HG02840 (cell line): ENCODE measurements around the gene SF3A1.

Experiments used
- ATAC-seq: cut with Tn5 transposase; IDR thresholded peaks from one replicate; pipeline ENCODE4 v1.9.1; 2021; ENCODE audit warnings: mild to moderate bottlenecking, moderate library complexity, moderate number of reproducible peaks; ENCODE audit not compliant: unreplicated experiment, low FRiP score

SF3A1 gene

DNA sequence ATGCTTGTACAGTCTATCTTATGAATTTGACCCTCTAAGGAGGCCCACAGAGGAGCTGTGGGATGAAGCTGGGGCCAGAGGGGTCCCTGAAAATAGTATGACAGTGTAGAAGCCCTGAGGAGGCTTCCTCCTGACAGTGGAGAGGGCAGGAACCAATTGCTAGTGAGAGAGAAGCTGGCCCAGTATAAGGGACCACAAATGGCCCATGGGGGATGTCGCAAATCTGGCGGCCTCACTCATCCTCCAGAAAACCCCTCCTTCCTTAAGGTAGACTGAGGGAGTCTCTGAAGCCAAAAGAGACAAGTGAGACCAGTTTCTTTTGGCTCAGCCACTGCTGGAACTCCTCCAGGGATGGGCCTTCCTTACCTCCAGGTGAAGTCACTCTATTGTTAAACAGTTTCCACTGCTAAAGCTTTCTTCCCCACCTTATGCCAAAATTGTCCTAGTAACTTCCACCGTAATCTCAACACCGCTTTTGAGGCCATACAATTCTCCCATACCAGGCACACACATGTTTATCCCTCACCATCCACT is 49.6 kb downstream of the SF3A1 start:
- ATAC-seq = no peak

DNA sequence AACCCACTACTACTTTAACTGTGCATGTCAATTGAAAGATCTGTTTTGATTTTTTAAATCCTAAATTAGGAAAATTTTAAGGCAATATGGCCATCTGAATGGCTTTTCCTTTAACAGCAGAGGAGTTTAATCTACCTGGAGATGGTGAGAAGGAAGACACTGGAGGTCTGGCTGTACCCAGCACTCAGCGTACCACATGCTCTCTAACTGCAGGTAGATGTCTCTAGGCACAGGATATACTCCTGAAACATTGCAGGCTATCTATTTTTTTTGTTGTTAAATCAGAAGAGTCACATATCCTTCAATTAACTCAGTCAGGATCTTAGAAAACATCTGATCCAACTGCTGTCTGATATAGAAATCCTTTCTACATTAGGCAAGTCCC is 50.1 kb downstream of the SF3A1 start:
- ATAC-seq = no peak

DNA sequence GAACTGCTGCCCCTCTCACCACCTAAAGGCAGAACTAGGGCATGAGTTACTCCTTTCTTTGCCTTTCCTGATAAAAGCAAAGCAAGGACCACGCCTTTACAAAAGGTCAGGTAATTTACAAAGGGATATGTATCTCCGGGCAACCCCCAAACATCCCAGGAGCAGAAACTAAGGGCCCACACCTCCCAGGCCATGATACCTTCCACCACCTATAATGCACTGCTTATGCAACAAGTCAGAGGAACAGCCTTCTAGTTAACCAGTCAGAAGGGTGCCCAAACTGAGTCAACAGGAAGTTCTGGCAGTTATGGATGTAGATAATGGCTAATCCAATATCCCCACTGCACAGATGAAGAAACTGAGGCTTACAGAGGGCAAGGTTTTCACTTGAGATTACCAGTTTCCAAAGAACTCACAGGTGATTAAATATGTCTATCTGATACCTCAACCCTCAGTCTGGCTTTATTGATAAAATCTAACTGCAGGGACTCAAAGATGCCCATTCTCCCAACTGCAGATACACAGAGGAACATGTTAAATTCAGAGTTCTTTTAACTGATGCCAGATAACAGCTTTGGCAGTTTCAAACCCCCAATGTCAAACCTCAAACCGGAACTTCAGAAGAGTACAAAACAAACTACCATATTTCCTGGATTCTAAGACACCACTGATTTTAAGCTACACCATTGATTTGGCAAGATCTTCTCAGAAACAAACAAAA is 50.6 kb downstream of the SF3A1 start:
- ATAC-seq = no peak

DNA sequence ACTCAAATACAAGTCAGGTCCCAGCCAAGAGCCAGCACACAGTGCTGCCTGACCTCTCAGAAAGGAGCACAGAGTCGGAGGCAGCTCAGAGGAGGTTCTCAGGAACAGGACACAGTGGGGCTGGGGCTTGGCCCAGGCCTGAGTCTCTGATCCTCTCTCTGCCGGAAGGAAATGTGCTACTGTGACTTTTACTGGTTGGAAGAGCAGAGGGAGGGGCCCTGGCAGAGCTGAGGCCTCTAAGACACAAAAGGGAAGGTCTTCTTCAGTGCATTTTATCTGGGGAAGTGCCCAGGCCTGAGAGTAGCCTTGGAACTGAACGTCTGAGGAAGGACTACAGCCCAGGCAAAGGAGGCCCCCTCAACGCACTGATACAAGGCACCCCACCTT is 51.2 kb downstream of the SF3A1 start:
- ATAC-seq = no peak

DNA sequence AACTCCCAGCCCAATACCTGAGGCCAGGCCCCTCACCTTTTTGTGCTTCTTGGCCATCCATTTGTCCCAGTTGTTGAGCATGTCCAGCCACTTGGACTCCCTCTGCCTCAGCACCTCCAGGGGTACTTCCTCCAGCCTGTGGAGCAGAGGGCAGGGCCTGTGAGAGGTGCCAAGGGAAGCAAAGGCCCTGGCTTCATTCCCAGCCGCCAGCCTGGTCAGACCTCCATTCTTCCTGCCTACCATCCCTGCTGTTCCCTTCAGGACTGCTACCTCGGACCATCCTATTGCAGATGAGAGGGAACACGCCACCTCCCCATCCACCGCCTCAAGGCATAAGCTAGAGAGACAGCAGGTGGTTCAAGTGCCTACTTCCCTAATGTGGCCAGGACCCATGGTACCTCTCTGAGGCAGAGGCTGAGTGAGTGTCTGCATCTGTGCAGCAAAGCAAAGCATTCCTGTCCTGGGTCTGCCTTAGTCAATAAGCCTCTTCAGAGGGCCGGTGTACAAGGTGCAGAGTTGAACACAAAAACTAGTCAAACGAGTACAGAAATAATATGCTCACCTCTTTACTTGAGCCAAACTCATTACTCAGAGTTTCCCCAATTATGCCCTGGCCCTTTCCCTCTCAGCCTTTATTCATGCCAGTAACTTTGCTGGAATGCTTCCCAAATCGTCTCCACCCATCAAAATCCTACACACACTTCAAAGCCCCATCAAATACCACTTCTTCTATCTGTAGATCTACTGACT is 52.0 kb downstream of the SF3A1 start:
- ATAC-seq = no peak

DNA sequence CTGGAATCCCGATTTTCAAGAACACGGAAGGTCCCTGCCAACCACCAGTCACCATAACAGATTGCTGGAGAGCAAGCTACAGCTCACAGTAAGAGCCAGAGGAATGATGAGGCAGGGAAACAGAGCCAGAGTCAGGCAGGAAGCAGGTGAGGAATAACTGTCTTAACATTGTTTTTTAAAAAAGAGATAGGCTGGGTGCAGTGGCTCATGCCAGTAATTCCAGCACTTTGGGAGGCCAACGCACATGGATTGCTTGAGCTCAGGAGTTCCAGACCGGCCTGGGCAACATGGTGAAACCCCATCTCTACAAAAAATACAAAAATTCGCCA is 53.9 kb downstream of the SF3A1 start:
- ATAC-seq = no peak

DNA sequence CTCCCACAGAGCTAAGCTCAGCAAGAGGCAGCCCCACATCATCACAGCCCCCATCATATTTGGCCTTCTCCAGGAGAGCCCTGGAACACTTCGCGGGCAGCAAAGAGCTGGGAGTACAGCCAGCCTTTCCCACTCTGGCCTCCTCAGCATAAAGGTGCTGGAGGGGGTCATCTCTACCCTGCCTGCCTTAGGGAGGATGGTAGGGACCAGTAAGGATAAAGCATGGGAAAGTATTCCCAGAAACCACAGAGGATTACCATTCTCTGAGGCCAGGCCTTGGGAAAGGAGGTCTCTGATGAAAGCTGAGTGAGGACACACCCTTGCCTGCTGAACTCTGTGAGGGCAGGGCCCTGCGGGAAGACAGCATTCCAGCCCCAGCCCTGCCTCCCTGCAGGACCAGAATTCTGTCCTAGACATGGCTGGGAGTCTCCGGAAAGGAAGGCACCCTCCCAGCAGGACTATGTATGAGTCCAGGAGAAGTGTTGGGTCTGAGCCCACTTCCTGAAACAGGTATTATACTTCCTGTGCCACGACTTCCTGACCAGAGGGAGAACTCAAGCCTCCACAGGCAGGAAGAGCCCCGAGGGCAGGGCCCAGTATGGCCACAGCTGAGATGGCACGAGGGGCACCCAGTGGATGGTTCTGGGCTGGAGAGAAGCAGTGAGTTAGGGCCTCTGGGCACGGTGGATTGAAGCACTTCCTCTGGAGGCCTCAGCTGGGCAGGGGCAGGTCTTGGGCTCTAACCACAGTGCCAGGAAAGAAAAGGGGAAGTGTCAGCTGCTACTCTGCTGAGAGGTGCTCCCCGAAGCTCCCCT is 54.5 kb downstream of the SF3A1 start:
- ATAC-seq = no peak

DNA sequence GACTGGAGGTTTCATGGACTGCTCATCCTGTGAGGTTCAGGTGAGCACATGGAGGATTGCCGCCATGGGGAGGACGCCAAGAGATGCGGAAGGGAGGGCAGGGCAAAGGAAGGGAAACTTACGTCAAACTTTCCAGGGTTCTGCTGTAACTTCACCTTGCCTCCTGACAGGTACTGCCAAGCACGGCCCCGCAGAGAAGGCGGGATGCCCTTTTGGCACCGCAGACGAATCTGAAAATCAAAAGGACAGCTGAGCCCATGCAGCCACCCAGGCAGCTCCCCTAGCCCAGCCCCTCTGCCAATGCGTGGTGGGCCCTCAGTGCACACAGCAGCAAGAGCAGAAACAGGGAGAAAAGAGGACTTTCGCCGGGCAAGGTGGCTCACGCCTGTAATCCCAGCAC is 57.4 kb downstream of the SF3A1 start:
- no peak for ATAC-seq

DNA sequence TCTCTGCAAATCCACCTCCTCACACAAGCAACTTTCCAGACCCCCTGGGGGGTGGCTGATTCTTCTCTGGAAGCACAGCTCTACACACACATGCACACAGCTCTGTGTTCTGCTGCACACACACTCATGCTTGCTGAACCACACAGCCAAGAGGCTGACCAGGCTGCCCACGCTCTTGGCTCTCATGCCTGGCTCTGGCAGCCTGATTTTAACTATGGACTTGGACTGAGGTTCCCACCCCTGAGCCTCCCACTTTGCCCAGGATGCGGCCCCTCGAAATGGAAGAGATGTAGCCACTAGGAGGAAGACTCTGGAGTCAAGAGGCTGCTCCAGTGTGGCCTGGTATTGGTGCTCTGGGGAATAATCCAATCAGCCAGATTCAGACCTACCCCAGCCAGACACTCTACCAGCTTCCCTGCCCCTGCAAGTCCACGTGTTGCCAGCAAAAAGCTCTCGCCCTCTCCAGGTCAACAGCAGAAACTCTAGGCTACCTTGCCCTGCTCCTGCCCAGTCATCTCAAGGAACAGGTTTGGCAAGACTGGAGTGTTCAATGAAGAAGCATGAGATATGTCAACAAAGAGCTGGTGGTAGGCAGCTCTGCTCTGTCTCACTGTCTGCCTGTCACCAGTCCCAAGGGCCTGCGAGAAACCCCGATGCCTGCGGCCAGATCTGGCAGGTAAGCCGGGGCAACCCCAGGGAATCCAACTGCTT is 58.5 kb downstream of the SF3A1 start:
- ATAC-seq = no peak

DNA sequence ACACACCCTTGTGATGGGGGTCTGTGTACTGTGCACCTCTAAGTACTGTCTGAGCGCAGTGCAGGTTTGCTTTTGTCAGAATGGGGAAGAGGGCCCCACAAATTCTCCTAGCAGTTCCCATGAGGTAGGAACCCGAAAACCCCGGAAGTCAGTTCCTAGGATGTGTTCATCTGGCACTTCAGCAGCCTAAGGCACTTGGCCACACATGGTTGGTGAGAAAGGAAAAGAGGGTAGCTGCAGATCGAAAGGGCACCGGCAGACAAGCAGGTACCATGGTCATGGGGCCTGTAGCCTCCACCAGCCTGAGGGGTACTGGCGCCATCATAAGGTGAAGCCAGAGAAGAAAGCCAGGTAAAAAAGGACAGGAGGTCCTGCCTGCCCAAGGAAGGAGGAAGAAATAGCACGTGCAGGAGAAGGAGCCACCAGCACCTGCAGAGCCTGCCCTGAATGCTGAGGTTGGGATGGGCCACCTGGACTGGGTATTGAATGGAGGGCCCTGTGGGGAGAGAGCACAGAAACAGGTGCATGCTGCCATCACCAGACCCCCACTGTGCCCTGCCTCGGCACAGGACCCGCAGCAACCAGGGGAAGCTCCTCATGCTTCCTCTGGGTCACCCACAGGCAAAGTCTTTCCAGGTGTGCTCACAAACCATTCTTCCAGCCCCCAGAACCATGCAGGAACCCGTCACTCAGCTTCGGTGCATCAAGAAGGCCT is 59.3 kb downstream of the SF3A1 start:
- ATAC-seq = no peak

DNA sequence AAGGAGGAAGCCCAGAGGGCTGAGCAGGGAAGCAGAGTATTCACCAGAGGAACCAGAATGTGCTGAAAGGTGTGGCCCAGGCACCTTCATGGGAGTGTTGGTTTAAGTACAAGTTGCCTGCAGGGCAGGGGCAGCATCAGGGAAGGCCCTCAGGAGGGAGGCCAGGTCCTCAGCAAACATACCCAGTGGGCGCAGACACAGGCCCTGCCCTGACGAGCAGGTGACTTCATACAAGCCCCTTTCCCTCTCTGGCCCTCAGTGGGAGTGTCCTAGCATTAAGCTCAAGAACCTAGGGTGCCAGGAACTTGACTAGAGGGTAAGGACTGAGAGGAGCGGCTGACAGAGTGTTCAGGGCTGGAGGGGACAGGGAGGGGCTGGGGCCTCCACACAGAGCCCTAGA is 59.9 kb downstream of the SF3A1 start:
- ATAC-seq = no peak

DNA sequence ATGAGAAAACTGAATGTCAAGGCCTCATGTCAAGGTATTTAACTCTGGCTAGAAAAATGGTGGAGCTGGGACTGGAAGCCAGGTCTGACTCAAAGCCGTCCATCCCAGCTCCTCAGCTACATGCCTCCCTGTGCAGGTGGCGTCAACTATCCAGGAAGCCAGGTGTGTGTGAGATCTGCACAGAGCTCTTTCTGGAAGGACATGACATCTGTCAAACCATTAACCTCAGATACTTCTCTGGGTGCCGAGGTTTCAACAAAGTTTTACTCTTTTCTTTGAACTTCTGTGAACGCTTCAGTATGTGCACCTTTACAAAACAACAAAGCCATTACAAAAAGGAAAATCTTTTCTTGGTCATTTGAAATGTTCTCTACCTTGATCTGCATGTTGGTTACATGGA is 60.4 kb downstream of the SF3A1 start:
- no peak for ATAC-seq

DNA sequence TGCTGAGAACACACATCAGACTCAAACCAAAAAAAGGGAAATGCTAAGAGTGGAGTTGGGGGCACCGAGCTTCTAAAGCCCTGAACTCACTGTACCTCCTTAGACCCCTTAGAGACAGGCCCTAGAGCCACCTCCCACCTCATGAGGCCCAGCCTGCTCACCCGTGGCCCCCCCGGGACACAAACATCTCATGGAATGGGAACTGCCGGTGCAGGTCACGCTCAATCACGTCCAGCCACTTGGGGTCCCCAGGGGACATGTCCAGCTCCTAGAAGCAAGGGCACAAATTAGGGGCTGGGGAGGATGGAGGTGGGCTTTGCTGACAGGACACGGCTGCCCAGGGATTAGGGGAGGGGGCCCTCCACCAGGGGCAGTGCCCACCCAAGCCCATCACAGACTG is 61.1 kb downstream of the SF3A1 start:
- no peak for ATAC-seq

DNA sequence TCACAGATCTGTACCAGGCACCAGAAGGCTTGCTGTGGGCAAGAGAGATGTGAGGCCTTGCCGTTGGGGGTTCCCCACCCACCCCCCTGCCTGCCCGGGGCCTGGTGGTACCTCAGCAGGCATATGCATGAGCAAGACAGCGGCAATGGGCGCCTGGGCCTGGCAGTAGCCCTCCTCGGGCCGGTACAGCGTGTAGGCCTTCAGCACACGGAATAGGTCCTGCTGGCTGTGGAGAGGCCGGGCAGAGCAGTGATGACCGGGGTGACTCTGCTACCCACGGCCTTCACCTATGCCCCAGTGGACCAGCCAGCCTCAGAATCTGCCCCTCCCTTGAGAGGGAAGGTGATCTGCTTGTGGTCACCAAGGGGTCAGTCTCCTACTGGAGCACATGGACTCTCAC is 61.9 kb downstream of the SF3A1 start:
- no peak for ATAC-seq

DNA sequence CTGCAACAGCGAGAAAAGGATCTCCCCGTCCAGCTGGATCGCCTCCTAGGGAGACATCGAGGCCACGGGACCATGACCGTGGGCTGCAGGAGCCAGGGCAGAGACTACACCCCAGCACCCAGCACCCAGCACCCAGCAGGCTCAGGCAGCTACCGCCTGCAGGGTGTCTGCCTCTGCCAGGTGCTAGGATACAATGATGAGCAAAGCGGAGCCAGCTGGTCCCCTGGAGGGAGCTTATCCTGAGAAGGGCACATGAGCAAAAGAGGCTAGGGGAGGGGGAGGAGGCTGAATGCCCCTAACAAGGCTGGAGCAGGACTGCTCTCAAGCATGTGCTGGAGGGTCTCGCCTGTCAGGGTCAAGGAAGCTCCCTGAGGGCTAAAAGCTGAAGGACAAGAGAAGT is 62.6 kb downstream of the SF3A1 start:
- no peak for ATAC-seq

DNA sequence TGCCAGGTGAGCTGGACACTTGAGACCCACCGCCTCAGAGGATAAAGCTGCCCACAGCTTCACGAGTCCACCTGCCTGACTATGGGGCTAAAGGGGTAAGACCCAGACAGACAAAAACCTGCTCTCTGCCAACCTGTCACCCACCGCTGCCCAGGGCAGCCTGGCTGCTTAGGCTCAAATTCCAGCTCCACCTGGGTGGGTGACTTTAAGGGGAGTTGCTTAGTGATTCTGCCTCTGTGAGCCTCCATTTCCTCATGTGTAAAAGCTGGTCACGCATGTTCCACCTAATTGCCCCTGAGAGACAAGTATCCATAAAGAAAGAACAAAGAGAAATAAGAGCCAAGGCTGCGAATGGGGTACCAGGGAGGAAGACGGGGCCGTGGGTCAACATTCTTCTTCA is 63.7 kb downstream of the SF3A1 start:
- no peak for ATAC-seq

DNA sequence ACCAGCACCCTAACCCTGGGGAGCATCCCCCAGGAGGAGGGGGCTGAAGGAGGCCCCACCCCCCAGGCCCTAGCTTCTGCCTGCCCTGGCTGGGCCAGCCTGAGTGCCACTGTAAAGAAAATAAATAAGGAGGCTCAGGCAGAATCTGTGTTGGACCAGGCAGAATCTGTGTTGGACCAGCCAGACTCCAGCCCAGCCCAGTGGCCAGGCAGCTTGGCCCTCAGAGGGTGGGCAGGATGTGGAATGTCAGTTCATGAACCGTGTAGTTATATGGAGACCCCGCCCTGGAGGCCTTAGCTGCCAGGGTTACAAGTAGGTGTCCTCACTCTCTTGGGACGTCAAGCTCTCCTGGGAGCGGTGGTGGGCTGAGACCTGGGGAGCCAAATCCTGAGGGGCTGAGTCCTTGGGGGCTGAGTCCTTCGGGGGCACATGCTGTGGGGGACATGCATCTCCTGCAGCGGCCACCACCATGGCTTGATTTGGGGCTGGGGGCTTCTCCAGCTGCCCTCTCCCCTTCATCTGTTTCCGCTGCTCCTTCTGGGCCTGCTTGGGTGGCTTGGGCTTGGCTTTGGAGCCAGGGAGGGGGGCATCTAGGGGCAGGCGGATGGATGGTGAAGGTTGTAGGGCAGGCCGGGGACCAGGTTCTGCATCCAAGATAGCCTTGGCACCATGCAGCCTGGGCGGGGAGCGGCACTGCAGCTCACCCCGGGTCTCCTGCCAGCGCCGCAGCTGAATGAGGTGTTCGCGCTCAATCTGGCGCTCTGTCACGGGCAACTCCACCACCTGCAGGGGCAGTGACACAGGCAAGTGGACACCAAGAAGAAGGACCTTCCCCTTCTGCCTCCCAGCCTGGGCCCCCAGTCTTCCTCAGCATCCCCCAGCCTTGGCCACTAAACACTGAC is 64.4 kb downstream of the SF3A1 start:
- no peak for ATAC-seq

DNA sequence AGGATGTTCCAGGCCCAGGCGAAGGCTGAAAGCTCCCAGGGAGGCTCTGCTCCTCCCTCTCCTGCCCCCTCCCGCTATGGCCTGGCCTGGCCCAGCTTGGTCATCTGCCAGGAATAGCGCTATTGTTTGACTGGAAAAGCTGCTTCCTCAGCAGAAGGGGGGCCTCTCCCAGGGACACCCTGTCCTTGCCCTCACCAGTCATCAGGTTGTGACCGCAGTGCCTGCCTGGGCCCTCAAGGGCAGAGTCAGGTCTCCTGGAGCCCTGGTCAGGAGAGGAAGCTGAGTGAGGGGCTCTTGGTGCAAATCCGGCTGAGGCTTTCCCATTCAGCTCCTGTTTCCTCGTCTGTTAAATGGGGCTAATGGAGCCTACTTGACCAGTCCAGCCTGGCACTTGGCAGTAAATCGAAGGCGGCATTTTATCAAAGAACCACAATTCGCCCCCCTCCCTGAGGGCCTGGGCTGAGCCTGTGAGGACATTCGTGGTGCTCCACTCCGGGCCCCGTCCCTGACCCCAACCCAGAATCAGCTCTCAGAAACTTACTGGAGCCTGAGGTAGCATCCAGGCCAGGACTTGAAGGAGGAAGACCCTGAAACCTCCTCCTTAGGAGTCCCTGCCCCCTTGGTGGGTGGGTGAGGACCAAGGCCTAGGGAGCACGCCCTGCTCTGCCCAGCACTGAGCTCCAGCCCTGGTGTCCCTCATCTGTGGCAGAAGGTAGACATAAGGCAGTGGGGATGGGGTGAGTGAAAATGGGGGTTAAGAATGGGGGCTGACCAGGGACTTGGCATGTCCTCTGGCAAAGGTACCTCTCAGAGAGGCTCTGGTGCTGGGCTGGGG is 65.4 kb downstream of the SF3A1 start:
- no peak for ATAC-seq
